H1 (cell line): ENCODE results near the gene ZSWIM6. TPM values are rescaled to one million over a fixed set of nuclear protein-coding genes. Genes with fewer than 3 reads are reported as not detected.

ENCODE experiments used
- BCL11A ChIP-seq, 2 experiments: IDR thresholded peaks; one replicate each; pipeline ENCODE4 v1.6.1; 2011; ENCODE audit warnings: low read depth in 2 of 2, low read length in 2 of 2, mild to moderate bottlenecking in 2 of 2
- CREB1 ChIP-seq: IDR thresholded peaks from 2 replicates; pipeline ENCODE4 v1.6.1; 2012; ENCODE audit warnings: inconsistent platforms
- FOSL1 ChIP-seq: IDR thresholded peaks from 2 replicates; pipeline ENCODE4 v1.6.1; 2011; ENCODE audit warnings: mild to moderate bottlenecking, low read depth, low read length, moderate library complexity; ENCODE audit not compliant: insufficient read depth
- GTF2F1 ChIP-seq: IDR thresholded peaks from 2 replicates; pipeline ENCODE4 v1.6.1; 2012; ENCODE audit warnings: low read depth, low read length, improper control_type of control experiment, borderline replicate concordance
- KDM1A ChIP-seq: fragments of 200-600, 300-600 bp; sonication (generic); IDR thresholded peaks from 2 replicates; pipeline ENCODE4 v1.7.1; 2016; ENCODE audit warnings: mild to moderate bottlenecking, low read length, borderline replicate concordance
- KDM4A ChIP-seq: IDR thresholded peaks from one replicate; pipeline ENCODE4 v1.7.1; 2012; ENCODE audit warnings: low read depth, mild to moderate bottlenecking, moderate library complexity, low read length, inconsistent platforms; ENCODE audit not compliant: severe bottlenecking
- PHF8 ChIP-seq: fragments of 200-600 bp; sonication (generic); conservative IDR thresholded peaks from 2 replicates; pipeline ENCODE4 v1.7.1; 2012; ENCODE audit warnings: low read depth, mild to moderate bottlenecking, inconsistent platforms, low read length, moderate library complexity
- SP1 ChIP-seq: IDR thresholded peaks from 2 replicates; pipeline ENCODE4 v1.6.1; 2011; ENCODE audit warnings: low read depth, low read length
- polyA plus RNA-seq, 7 experiments: library from polyadenylated mRNA; depleted of rRNA in 3 of 7; stranded (reverse) in 5 of 7; unstranded in 2 of 7; fragments of >200 nt in 5 of 7; fragments of 200-250 nt in 2 of 7; gene quantifications; 1 replicate in 5 of 7; 2 replicates in 1 of 7; 4 replicates in 1 of 7; pipeline versions ENCODE4 v1.2.1 to v1.2.3, GENCODE V29; 2011 to 2013; ENCODE audit warnings: missing spikeins in 2 of 7, mixed read lengths in 2 of 7
- total RNA-seq: library from RNA; stranded (reverse); fragmentation: NEBNext Ultra II Directional; extraction: Animal tissue kit (Norgen Biotek cat#: 25700); gene quantifications from 2 replicates; pipeline ENCODE4 v1.2.1, GENCODE V29; 2021
- TF ChIP-seq, protein P1 (sequence below): fragments of 300-600 bp; sonication (generic); IDR thresholded peaks from 2 replicates; pipeline ENCODE4 v1.7.1; 2012; ENCODE audit warnings: low read length, moderate library complexity, mild to moderate bottlenecking, inconsistent platforms; ENCODE audit not compliant: insufficient replicate concordance

Gene ZSWIM6
- total and polyA plus RNA-seq, 2 of the 8 experiments (the other 6 are each of a cell fraction or from before 2014, with no cell fraction given) = 7.9 to 12.4 TPM

DNA sequence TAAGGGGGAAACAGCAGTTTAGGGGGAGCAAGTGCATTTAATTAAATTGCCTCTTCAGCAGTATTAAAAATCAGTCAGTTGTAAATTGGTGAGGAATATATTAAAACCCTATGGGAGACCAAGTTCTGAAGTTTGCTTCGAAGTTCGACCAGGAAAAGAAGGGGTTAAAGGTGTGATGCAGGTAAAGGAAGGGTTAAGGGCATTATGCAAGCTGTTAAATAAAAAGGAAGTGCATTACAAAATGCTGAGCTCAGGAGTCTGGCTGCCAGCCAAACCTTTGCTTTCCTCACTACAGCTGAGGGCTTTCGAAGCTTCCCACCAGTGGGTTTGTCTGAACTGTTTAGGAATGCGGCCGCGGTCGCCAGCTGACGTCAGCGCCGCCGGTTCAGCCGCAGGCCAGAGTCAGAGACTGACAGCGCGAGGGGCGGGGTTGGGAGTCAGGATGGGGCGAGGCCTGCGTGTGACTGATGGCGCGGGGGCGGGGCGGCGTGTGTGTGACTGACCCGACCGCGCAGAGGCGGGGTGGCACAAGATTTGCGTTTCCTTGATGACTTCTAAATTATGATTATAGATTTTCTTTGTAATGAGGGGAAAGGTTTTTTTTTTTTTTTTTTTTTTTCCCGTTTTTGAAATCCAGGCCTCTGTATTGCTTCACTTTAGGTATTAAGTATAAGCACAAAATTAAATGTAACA is 76.6 kb downstream of the ZSWIM6 start (continued):
- TF ChIP-seq, protein P1, sequence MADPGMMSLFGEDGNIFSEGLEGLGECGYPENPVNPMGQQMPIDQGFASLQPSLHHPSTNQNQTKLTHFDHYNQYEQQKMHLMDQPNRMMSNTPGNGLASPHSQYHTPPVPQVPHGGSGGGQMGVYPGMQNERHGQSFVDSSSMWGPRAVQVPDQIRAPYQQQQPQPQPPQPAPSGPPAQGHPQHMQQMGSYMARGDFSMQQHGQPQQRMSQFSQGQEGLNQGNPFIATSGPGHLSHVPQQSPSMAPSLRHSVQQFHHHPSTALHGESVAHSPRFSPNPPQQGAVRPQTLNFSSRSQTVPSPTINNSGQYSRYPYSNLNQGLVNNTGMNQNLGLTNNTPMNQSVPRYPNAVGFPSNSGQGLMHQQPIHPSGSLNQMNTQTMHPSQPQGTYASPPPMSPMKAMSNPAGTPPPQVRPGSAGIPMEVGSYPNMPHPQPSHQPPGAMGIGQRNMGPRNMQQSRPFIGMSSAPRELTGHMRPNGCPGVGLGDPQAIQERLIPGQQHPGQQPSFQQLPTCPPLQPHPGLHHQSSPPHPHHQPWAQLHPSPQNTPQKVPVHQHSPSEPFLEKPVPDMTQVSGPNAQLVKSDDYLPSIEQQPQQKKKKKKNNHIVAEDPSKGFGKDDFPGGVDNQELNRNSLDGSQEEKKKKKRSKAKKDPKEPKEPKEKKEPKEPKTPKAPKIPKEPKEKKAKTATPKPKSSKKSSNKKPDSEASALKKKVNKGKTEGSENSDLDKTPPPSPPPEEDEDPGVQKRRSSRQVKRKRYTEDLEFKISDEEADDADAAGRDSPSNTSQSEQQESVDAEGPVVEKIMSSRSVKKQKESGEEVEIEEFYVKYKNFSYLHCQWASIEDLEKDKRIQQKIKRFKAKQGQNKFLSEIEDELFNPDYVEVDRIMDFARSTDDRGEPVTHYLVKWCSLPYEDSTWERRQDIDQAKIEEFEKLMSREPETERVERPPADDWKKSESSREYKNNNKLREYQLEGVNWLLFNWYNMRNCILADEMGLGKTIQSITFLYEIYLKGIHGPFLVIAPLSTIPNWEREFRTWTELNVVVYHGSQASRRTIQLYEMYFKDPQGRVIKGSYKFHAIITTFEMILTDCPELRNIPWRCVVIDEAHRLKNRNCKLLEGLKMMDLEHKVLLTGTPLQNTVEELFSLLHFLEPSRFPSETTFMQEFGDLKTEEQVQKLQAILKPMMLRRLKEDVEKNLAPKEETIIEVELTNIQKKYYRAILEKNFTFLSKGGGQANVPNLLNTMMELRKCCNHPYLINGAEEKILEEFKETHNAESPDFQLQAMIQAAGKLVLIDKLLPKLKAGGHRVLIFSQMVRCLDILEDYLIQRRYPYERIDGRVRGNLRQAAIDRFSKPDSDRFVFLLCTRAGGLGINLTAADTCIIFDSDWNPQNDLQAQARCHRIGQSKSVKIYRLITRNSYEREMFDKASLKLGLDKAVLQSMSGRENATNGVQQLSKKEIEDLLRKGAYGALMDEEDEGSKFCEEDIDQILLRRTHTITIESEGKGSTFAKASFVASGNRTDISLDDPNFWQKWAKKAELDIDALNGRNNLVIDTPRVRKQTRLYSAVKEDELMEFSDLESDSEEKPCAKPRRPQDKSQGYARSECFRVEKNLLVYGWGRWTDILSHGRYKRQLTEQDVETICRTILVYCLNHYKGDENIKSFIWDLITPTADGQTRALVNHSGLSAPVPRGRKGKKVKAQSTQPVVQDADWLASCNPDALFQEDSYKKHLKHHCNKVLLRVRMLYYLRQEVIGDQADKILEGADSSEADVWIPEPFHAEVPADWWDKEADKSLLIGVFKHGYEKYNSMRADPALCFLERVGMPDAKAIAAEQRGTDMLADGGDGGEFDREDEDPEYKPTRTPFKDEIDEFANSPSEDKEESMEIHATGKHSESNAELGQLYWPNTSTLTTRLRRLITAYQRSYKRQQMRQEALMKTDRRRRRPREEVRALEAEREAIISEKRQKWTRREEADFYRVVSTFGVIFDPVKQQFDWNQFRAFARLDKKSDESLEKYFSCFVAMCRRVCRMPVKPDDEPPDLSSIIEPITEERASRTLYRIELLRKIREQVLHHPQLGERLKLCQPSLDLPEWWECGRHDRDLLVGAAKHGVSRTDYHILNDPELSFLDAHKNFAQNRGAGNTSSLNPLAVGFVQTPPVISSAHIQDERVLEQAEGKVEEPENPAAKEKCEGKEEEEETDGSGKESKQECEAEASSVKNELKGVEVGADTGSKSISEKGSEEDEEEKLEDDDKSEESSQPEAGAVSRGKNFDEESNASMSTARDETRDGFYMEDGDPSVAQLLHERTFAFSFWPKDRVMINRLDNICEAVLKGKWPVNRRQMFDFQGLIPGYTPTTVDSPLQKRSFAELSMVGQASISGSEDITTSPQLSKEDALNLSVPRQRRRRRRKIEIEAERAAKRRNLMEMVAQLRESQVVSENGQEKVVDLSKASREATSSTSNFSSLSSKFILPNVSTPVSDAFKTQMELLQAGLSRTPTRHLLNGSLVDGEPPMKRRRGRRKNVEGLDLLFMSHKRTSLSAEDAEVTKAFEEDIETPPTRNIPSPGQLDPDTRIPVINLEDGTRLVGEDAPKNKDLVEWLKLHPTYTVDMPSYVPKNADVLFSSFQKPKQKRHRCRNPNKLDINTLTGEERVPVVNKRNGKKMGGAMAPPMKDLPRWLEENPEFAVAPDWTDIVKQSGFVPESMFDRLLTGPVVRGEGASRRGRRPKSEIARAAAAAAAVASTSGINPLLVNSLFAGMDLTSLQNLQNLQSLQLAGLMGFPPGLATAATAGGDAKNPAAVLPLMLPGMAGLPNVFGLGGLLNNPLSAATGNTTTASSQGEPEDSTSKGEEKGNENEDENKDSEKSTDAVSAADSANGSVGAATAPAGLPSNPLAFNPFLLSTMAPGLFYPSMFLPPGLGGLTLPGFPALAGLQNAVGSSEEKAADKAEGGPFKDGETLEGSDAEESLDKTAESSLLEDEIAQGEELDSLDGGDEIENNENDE = no peak
- TF ChIP-seq KDM4A (peak; percentile 79), GTF2F1 (no peak), BCL11A (IDR thresholded peaks at IDR 0.05; ENCODE audit: low read depth in 2 of 2, low read length in 2 of 2) (no peak), FOSL1 (no peak), CREB1 (peak; percentile 91), KDM1A (no peak), SP1 (no peak), PHF8 (no peak)
